H9 (cell line): ENCODE data around the gene ZNF474. TPM values are rescaled to one million over a fixed set of nuclear protein-coding genes. Genes with fewer than 3 reads are reported as not detected.

Source experiments
- DNase-seq: peaks from one replicate; pipeline ENCODE4 v3.0.0-alpha.2; 2017
- H2AFZ ChIP-seq: one replicate; pipeline ENCODE4 v1.6.1; 2013; ENCODE audit warnings: mild to moderate bottlenecking, low read length, control low read depth, moderate library complexity
- H2AK5ac ChIP-seq: 2 replicates; pipeline ENCODE4 v1.6.1; 2013; ENCODE audit warnings: low read length, control low read depth, mixed read lengths; ENCODE audit not compliant: insufficient read length
- H2BK120ac ChIP-seq: one replicate; pipeline ENCODE4 v1.6.1; 2013; ENCODE audit warnings: low read depth, mild to moderate bottlenecking, low read length, control low read depth, inconsistent platforms; ENCODE audit not compliant: poor library complexity, severe bottlenecking
- H2BK12ac ChIP-seq: 2 replicates; pipeline ENCODE4 v1.6.1; 2013; ENCODE audit warnings: low read length, control low read depth, mixed read lengths, low read depth; ENCODE audit not compliant: insufficient read length
- H2BK15ac ChIP-seq: 2 replicates; pipeline ENCODE4 v1.6.1; 2013; ENCODE audit warnings: low read depth, low read length, control low read depth
- H2BK20ac ChIP-seq: one replicate; pipeline ENCODE4 v1.6.1; 2013; ENCODE audit warnings: low read depth, mild to moderate bottlenecking, low read length, control low read depth, inconsistent platforms; ENCODE audit not compliant: poor library complexity, severe bottlenecking
- H2BK5ac ChIP-seq: 2 replicates; pipeline ENCODE4 v1.6.1; 2013; ENCODE audit warnings: low read length, control low read depth, mixed read lengths; ENCODE audit not compliant: insufficient read length
- H3K14ac ChIP-seq: 2 replicates; pipeline ENCODE4 v1.6.1; 2013; ENCODE audit warnings: low read length, control low read depth; ENCODE audit not compliant: insufficient read depth
- H3K18ac ChIP-seq: 2 replicates; pipeline ENCODE4 v1.6.1; 2013; ENCODE audit warnings: low read depth, mild to moderate bottlenecking, mixed read lengths, low read length, control low read depth; ENCODE audit not compliant: insufficient read length
- H3K23ac ChIP-seq: 2 replicates; pipeline ENCODE4 v1.6.1; 2013; ENCODE audit warnings: low read length, control low read depth, mixed read lengths, low read depth; ENCODE audit not compliant: insufficient read length
- H3K23me2 ChIP-seq: 2 replicates; pipeline ENCODE4 v1.6.1; 2013; ENCODE audit warnings: low read depth, mild to moderate bottlenecking, mixed read lengths, low read length, control low read depth; ENCODE audit not compliant: insufficient read length, poor library complexity, severe bottlenecking
- H3K27ac ChIP-seq: 2 replicates; pipeline ENCODE4 v1.5.1; 2013; ENCODE audit warnings: low read length, control low read depth, mixed read lengths, low read depth; ENCODE audit not compliant: insufficient read length
- H3K27me3 ChIP-seq: 2 replicates; pipeline ENCODE4 v1.6.1; 2013; ENCODE audit warnings: low read length, control low read depth, inconsistent platforms; ENCODE audit not compliant: insufficient read depth
- H3K4ac ChIP-seq: 2 replicates; pipeline ENCODE4 v1.6.1; 2013; ENCODE audit warnings: low read depth, mild to moderate bottlenecking, control low read depth, inconsistent platforms, low read length, moderate library complexity
- H3K4me1 ChIP-seq: 2 replicates; pipeline ENCODE4 v1.6.1; 2013; ENCODE audit warnings: low read length, control low read depth, inconsistent platforms; ENCODE audit not compliant: insufficient read depth
- H3K4me2 ChIP-seq: 2 replicates; pipeline ENCODE4 v1.6.1; 2013; ENCODE audit warnings: low read length, control low read depth, mixed read lengths; ENCODE audit not compliant: insufficient read length, insufficient read depth
- H3K56ac ChIP-seq: 2 replicates; pipeline ENCODE4 v1.6.1; 2013; ENCODE audit warnings: low read depth, mild to moderate bottlenecking, mixed read lengths, low read length, control low read depth; ENCODE audit not compliant: insufficient read length
- H3K79me1 ChIP-seq: 2 replicates; pipeline ENCODE4 v1.6.1; 2013; ENCODE audit warnings: low read depth, mild to moderate bottlenecking, moderate library complexity, low read length, control low read depth, inconsistent platforms; ENCODE audit not compliant: insufficient read depth, poor library complexity, severe bottlenecking
- H3K79me2 ChIP-seq: 2 replicates; pipeline ENCODE4 v1.6.1; 2013; ENCODE audit warnings: low read length, control low read depth, inconsistent platforms; ENCODE audit not compliant: insufficient read depth
- H3K9ac ChIP-seq: 2 replicates; pipeline ENCODE4 v1.6.1; 2013; ENCODE audit warnings: low read length, control low read depth, mixed read lengths; ENCODE audit not compliant: insufficient read length; ENCODE audit errors: extremely low read depth
- H3K9me3 ChIP-seq: one replicate; pipeline ENCODE4 v1.6.1; 2013; ENCODE audit warnings: low read depth, low read length, inconsistent platforms; ENCODE audit not compliant: control insufficient read depth
- H3T11ph ChIP-seq: one replicate; pipeline ENCODE4 v1.6.1; 2013; ENCODE audit warnings: mild to moderate bottlenecking, low read length, control low read depth, inconsistent platforms
- H4K20me1 ChIP-seq: one replicate; pipeline ENCODE4 v1.6.1; 2013; ENCODE audit not compliant: control insufficient read depth, insufficient read length, insufficient read depth
- H4K5ac ChIP-seq: 2 replicates; pipeline ENCODE4 v1.6.1; 2013; ENCODE audit warnings: low read depth, mild to moderate bottlenecking, mixed read lengths, low read length, control low read depth; ENCODE audit not compliant: insufficient read length
- H4K8ac ChIP-seq: replicated peaks from 2 replicates; pipeline ENCODE4 v1.6.1; 2013; ENCODE audit warnings: low read length, control low read depth, mixed read lengths, low read depth; ENCODE audit not compliant: insufficient read length
- H4K91ac ChIP-seq: 2 replicates; pipeline ENCODE4 v1.6.1; 2013; ENCODE audit warnings: low read depth, mild to moderate bottlenecking, moderate library complexity, mixed read lengths, low read length, control low read depth; ENCODE audit not compliant: insufficient read length
- H3K27ac Mint-ChIP-seq, 3 experiments: 2 replicates in 2 of 3; 3 replicates in 1 of 3; pipeline ENCODE4 v1.8.0; 2020 to 2021; ENCODE audit warnings: mixed read lengths in 3 of 3, mild to moderate bottlenecking in 1 of 3, moderate library complexity in 1 of 3
- H3K27me3 Mint-ChIP-seq: 2 replicates; pipeline ENCODE4 v1.8.0; 2021; ENCODE audit warnings: low read depth, mild to moderate bottlenecking, moderate library complexity, mixed read lengths
- H3K36me3 Mint-ChIP-seq, 3 experiments: 2 replicates in 2 of 3; 3 replicates in 1 of 3; pipeline ENCODE4 v1.8.0; 2020 to 2021; ENCODE audit warnings: low read depth in 3 of 3, mixed read lengths in 3 of 3; ENCODE audit not compliant: insufficient read depth in 1 of 3
- H3K4me1 Mint-ChIP-seq, 2 experiments: 2 replicates each; pipeline ENCODE4 v1.8.0; 2020; ENCODE audit warnings: mixed read lengths in 2 of 2
- H3K4me3 Mint-ChIP-seq, 2 experiments: 2 replicates in 1 of 2; 3 replicates in 1 of 2; pipeline ENCODE4 v1.8.0; 2020 to 2021; ENCODE audit warnings: mild to moderate bottlenecking in 2 of 2, mixed read lengths in 2 of 2, moderate library complexity in 1 of 2
- H3K9me3 Mint-ChIP-seq, 2 experiments: 2 replicates in 1 of 2; 3 replicates in 1 of 2; pipeline ENCODE4 v1.8.0; 2020; ENCODE audit warnings: mild to moderate bottlenecking in 2 of 2, mixed read lengths in 2 of 2, moderate library complexity in 1 of 2
- CTCF ChIP-seq: fragments of 200-600 bp; sonication (generic); conservative IDR thresholded peaks from 3 replicates; pipeline ENCODE4 v1.8.0; 2021; ENCODE audit warnings: antibody characterized with exemption, mild to moderate bottlenecking
- WGBS: extraction: QIAGEN DNeasy Blood & Tissue Kit; methylation state at CpG from one replicate; pipeline ENCODE4 v1.1.7; 2013; ENCODE audit warnings: missing lambda C conversion rate, low lambda C conversion rate, mixed read lengths; ENCODE audit not compliant: insufficient read length; ENCODE audit errors: extremely low coverage; 5-methylcytosine and 5-hydroxymethylcytosine counted together
- total RNA-seq: library from RNA; stranded (reverse); gene quantifications from 2 replicates; pipeline ENCODE4 v1.2.1, GENCODE V29; 2021

ZNF474 gene
- total RNA-seq, 1 experiment from 2014 or later, result not detected

GRCh38 chr5:122112063-122112462, 17.3 kb upstream of the ZNF474 start:
- H3K79me2 ChIP-seq, result no peaks in the 10 kb centered on the region
- H3K27ac ChIP-seq, result no peak overlapping the region
- Mint-ChIP-seq H3K36me3 (no peaks in the 10 kb centered on the region), H3K27ac (no peak overlapping the region), H3K9me3 (no peaks in the 10 kb centered on the region), H3K27me3 (no peaks in the 10 kb centered on the region), H3K4me1 (peaks cover 0 to 7% of the 10 kb centered on the region in 2 experiments; a peak in 2 of 4 replicates), H3K4me3 (no peak overlapping the region)
- no peak overlapping the region for H2AK5ac ChIP-seq
- H2BK20ac ChIP-seq, result no peak overlapping the region
- H3K56ac ChIP-seq, result no peak overlapping the region
- no peak overlapping the region for H2BK5ac ChIP-seq
- H4K5ac ChIP-seq, result no peak overlapping the region
- H3K9ac ChIP-seq, result no peak overlapping the region
- no peak overlapping the region for H3K14ac ChIP-seq
- TF ChIP-seq CTCF, result no peak
- H4K91ac ChIP-seq, result no peak overlapping the region
- H3K4me1 ChIP-seq, result no peaks in the 10 kb centered on the region
- no peak overlapping the region for H3K4me2 ChIP-seq
- no CpG with 5 or more reads among the region's 3 CpGs for WGBS
- H3K9me3 ChIP-seq, result no peaks in the 10 kb centered on the region
- no peaks in the 10 kb centered on the region for H3K23me2 ChIP-seq
- no peak overlapping the region for H3K18ac ChIP-seq
- H3K4ac ChIP-seq, result no peak overlapping the region
- H3K23ac ChIP-seq, result no peak overlapping the region
- no peak overlapping the region for H4K8ac ChIP-seq
- H3K27me3 ChIP-seq, result no peaks in the 10 kb centered on the region
- DNase-seq, result no peak
- no peak overlapping the region for H2BK120ac ChIP-seq
- H2BK15ac ChIP-seq, result no peak overlapping the region
- H3T11ph ChIP-seq, result no peak overlapping the region
- H3K79me1 ChIP-seq, result no peaks in the 10 kb centered on the region
- no peak overlapping the region for H2BK12ac ChIP-seq
- H4K20me1 ChIP-seq, result no peaks in the 10 kb centered on the region
- H2AFZ ChIP-seq, result no peak overlapping the region
